Measurements from ENCODE around the gene RGS3.

RGS3 gene

GRCh38 chr9:113633782-113634595 lies 170.5 kb downstream of the RGS3 start (continued):
- no peak for TF ChIP-seq ZNF518A (tag by site-specific recombination; conservative IDR thresholded peaks at IDR 0.05; ENCODE audit: low read depth)
- TF ChIP-seq ZNF138 (tag by site-specific recombination; IDR thresholded peaks at IDR 0.05; ENCODE audit: borderline replicate concordance): no peak
- no peak for TF ChIP-seq ZNF768 (tag by site-specific recombination; IDR thresholded peaks at IDR 0.05)
- no peak for TF ChIP-seq ZNF24 (tag by site-specific recombination; IDR thresholded peaks at IDR 0.05)
- no peak for TF ChIP-seq REST (tag by site-specific recombination; IDR thresholded peaks at IDR 0.05)
- no peak for TF ChIP-seq ZBTB26 (tag by site-specific recombination; optimal IDR thresholded peaks at IDR 0.05)
- TF ChIP-seq ZNF10 (tag by site-specific recombination; IDR thresholded peaks at IDR 0.05): no peak

- H3K27ac ChIP-seq (ENCODE audit: extremely low read depth, low read depth, low read length): no peak overlapping the region
- TF ChIP-seq ZNF140 (tag by site-specific recombination; IDR thresholded peaks at IDR 0.05) (no peak), IKZF3 (tag by site-specific recombination; IDR thresholded peaks at IDR 0.05) (peak; percentile 36; the same call in 1 of the 2 replicates)
- H3K4me3 ChIP-seq (ENCODE audit: low read depth, low read length): no peak overlapping the region
- no peaks in the 10 kb centered on the region for H3K9me3 ChIP-seq (ENCODE audit: control insufficient read depth, insufficient read depth, low read depth, low read length)
- no peaks in the 10 kb centered on the region for H3K4me1 ChIP-seq (ENCODE audit: control insufficient read depth, insufficient read depth, low read length)
- ChIA-PET CTCF (interaction anchor here (0.8 to 2.4 kb wide), 4 partner anchors 20 to 102 kb away, joined by 4 to 17 read pairs (median 7); no protein-coding TSS in a partner anchor), POLR2A (no interaction called here)
- no peaks in the 10 kb centered on the region for H3K36me3 ChIP-seq (ENCODE audit: control insufficient read depth in 2 of 2, insufficient read depth in 1 of 2, low read length in 2 of 2)
Measured at GRCh38 chr9:113634596-113635515, 171.3 kb downstream of the RGS3 start.

- Histone ChIP-seq H3K4me3 (ENCODE audit: low read depth, low read length) (no peak overlapping the region), H3K36me3 (ENCODE audit: control insufficient read depth in 2 of 2, insufficient read depth in 1 of 2, low read length in 2 of 2) (no peaks in the 10 kb centered on the region), H3K27ac (ENCODE audit: extremely low read depth, low read depth, low read length) (no peak overlapping the region), H3K9me3 (ENCODE audit: control insufficient read depth, insufficient read depth, low read depth, low read length) (no peaks in the 10 kb centered on the region), H3K4me1 (ENCODE audit: control insufficient read depth, insufficient read depth, low read length) (no peaks in the 10 kb centered on the region)
- no peak for TF ChIP-seq ZNF426 (tag by site-specific recombination; IDR thresholded peaks at IDR 0.05)
- no peak for TF ChIP-seq OVOL3 (tag by site-specific recombination; IDR thresholded peaks at IDR 0.05)
- TF ChIP-seq ZNF423 (tag by site-specific recombination; IDR thresholded peaks at IDR 0.05): no peak
- TF ChIP-seq ZNF623 (tag by site-specific recombination; IDR thresholded peaks at IDR 0.05): no peak
- ChIA-PET POLR2A (no interaction called here), CTCF (interaction anchor here (0.7 to 2.4 kb wide), 4 partner anchors 19 to 102 kb away, joined by 3 to 17 read pairs (median 6); no protein-coding TSS in a partner anchor)
Measured at GRCh38 chr9:113635586-113635985, 172.1 kb downstream of the RGS3 start.

Measured in HEK293 (cell line).